Activated naive CD4-positive, alpha-beta T cell treated with anti-CD3 and anti-CD28 coated beads, Interleukin-2, amount 50 U/mL, for 72 hours (primary cell): ENCODE data around the gene BTBD7. TPM values are rescaled to one million over a fixed set of nuclear protein-coding genes. Genes with fewer than 3 reads are reported as not detected.
A peak's percentile ranks its signal among the peaks of the same experiment; 100 is the strongest.

ENCODE experiments used
- ATAC-seq, 2 donors: fragments of 150-1000 bp; cut with Tn5 transposase; 2 replicates each; pipeline ENCODE4 v1.10.0; 2021; ENCODE audit warnings: mild to moderate bottlenecking in 2 of 2, moderate library complexity in 2 of 2
- DNase-seq, 2 donors: peaks; one replicate each; pipeline ENCODE4 v3.0.0; 2021 to 2022; ENCODE audit warnings: low spot score in 2 of 2
- H3K27ac Mint-ChIP-seq, 2 donors: one replicate each; pipeline ENCODE4 v1.8.0; 2022; ENCODE audit warnings: mild to moderate bottlenecking in 2 of 2, mixed read lengths in 2 of 2
- H3K36me3 Mint-ChIP-seq, 2 donors: one replicate each; pipeline ENCODE4 v1.8.0; 2022; ENCODE audit warnings: mixed read lengths in 2 of 2
- H3K9me3 Mint-ChIP-seq, 2 donors: one replicate each; pipeline ENCODE4 v1.8.0; 2022; ENCODE audit warnings: mixed read lengths in 2 of 2
- total RNA-seq, 2 donors: library from RNA; stranded (reverse); gene quantifications; one replicate each; pipeline ENCODE4 v1.2.3, GENCODE V29; 2022

The BTBD7 gene
- total RNA-seq, 2 donors from 2014 or later, result 9.7 to 16.5 TPM

- Mint-ChIP-seq H3K27ac (no peak overlapping the region), H3K36me3 (no peaks in the 10 kb centered on the region), H3K9me3 (no peaks in the 10 kb centered on the region)
- DNase-seq (no peak), ATAC-seq (no peak)
Measured at GRCh38 chr14:93281937-93282336, 50.9 kb downstream of the BTBD7 start.

- H3K27ac Mint-ChIP-seq, result no peak overlapping the region
Measured at GRCh38 chr14:93280743-93281142, 52.1 kb downstream of the BTBD7 start.

GRCh38 chr14:93276031-93276716, 56.7 kb downstream of the BTBD7 start:
- H3K9me3 Mint-ChIP-seq, result no peaks in the 10 kb centered on the region
- DNase-seq (no peak), ATAC-seq (no peak)
- H3K36me3 Mint-ChIP-seq, result no peaks in the 10 kb centered on the region
- H3K27ac Mint-ChIP-seq, result peak overlapping the region in 1 of 2 donors; percentile 7

More at GRCh38 chr14:93280743-93281142, 52.1 kb downstream of the BTBD7 start:
- DNase-seq (no peak), ATAC-seq (no peak)
- Mint-ChIP-seq H3K36me3 (no peaks in the 10 kb centered on the region), H3K9me3 (no peaks in the 10 kb centered on the region)

GRCh38 chr14:93274055-93274806, 58.6 kb downstream of the BTBD7 start:
- no peak for ATAC-seq
- Mint-ChIP-seq H3K27ac (no peak overlapping the region), H3K36me3 (no peaks in the 10 kb centered on the region), H3K9me3 (no peaks in the 10 kb centered on the region)
- no peak for DNase-seq

- ATAC-seq (no peak), DNase-seq (no peak)
- Mint-ChIP-seq H3K36me3 (no peaks in the 10 kb centered on the region), H3K9me3 (no peaks in the 10 kb centered on the region), H3K27ac (no peak overlapping the region)
Measured at GRCh38 chr14:93271111-93271510, 61.7 kb downstream of the BTBD7 start.

GRCh38 chr14:93269341-93270068, 63.3 kb downstream of the BTBD7 start:
- ATAC-seq (peak in 1 of 2 donors; percentile 40), DNase-seq (no peak)
- H3K9me3 Mint-ChIP-seq, result no peaks in the 10 kb centered on the region
- H3K27ac Mint-ChIP-seq, result no peak overlapping the region
- no peaks in the 10 kb centered on the region for H3K36me3 Mint-ChIP-seq

GRCh38 chr14:93268406-93268805, 64.4 kb downstream of the BTBD7 start:
- Mint-ChIP-seq H3K9me3 (no peaks in the 10 kb centered on the region), H3K36me3 (peaks cover 0 to 7% of the 10 kb centered on the region in 2 donors), H3K27ac (peak overlapping the region in 1 of 2 donors; percentile 58)
- ATAC-seq (no peak), DNase-seq (no peak)

- Mint-ChIP-seq H3K9me3 (no peaks in the 10 kb centered on the region), H3K27ac (no peak overlapping the region), H3K36me3 (peaks cover 0 to 9% of the 10 kb centered on the region in 2 donors)
- no peak for ATAC-seq
- no peak for DNase-seq
Measured at GRCh38 chr14:93267149-93267711, 65.6 kb downstream of the BTBD7 start.

- peaks cover 0 to 9% of the 10 kb centered on the region in 2 donors for H3K36me3 Mint-ChIP-seq
- DNase-seq, result no peak
- H3K9me3 Mint-ChIP-seq, result no peaks in the 10 kb centered on the region
- H3K27ac Mint-ChIP-seq, result no peak overlapping the region
- no peak for ATAC-seq
Measured at GRCh38 chr14:93266127-93266526, 66.7 kb downstream of the BTBD7 start.

- Mint-ChIP-seq H3K36me3 (peaks cover 0 to 9% of the 10 kb centered on the region in 2 donors), H3K27ac (no peak overlapping the region), H3K9me3 (no peaks in the 10 kb centered on the region)
- ATAC-seq, result no peak
- no peak for DNase-seq
Measured at GRCh38 chr14:93263416-93263815, 69.4 kb downstream of the BTBD7 start.

GRCh38 chr14:93262446-93262845, 70.4 kb downstream of the BTBD7 start:
- H3K9me3 Mint-ChIP-seq, result no peaks in the 10 kb centered on the region
- peaks cover 0 to 9% of the 10 kb centered on the region in 2 donors for H3K36me3 Mint-ChIP-seq
- ATAC-seq (no peak), DNase-seq (no peak)
- H3K27ac Mint-ChIP-seq, result peak overlapping the region in 1 of 2 donors; percentile 65

- no peaks in the 10 kb centered on the region for H3K9me3 Mint-ChIP-seq
- peak overlapping the region in 1 of 2 donors; percentile 70 for H3K27ac Mint-ChIP-seq
- ATAC-seq (no peak), DNase-seq (no peak)
- H3K36me3 Mint-ChIP-seq, result peaks cover 0 to 6% of the 10 kb centered on the region in 2 donors
Measured at GRCh38 chr14:93249128-93249831, 83.6 kb downstream of the BTBD7 start.

- DNase-seq (no peak), ATAC-seq (no peak)
- Mint-ChIP-seq H3K27ac (no peak overlapping the region), H3K36me3 (peaks cover 0 to 5% of the 10 kb centered on the region in 2 donors), H3K9me3 (no peaks in the 10 kb centered on the region)
Measured at GRCh38 chr14:93246534-93246933, 86.3 kb downstream of the BTBD7 start.

- ATAC-seq (no peak), DNase-seq (no peak)
- Mint-ChIP-seq H3K36me3 (peaks cover 0 to 5% of the 10 kb centered on the region in 2 donors), H3K27ac (no peak overlapping the region), H3K9me3 (no peaks in the 10 kb centered on the region)
Measured at GRCh38 chr14:93245764-93246420, 86.9 kb downstream of the BTBD7 start.

- no peak for ATAC-seq
- no peak for DNase-seq
- Mint-ChIP-seq H3K36me3 (peaks cover 0 to 5% of the 10 kb centered on the region in 2 donors), H3K27ac (no peak overlapping the region), H3K9me3 (no peaks in the 10 kb centered on the region)
Measured at GRCh38 chr14:93240678-93241000, 92.2 kb downstream of the BTBD7 start.
